HepG2 (cell line): ENCODE data around the gene TPI1. TPM values are rescaled to one million over a fixed set of nuclear protein-coding genes. Genes with fewer than 3 reads are reported as not detected.

Experiments
- AGO2 ChIP-seq: fragments of 200-400 bp; formaldehyde crosslinking; optimal IDR thresholded peaks from 2 replicates; pipeline ENCODE3; 2017; ENCODE audit warnings: mild to moderate bottlenecking, low read depth, low read length, moderate library complexity
- HNRNPLL ChIP-seq: fragments of 200-400 bp; formaldehyde crosslinking; IDR thresholded peaks from 2 replicates; pipeline ENCODE4 v1.6.1; 2017; ENCODE audit warnings: mild to moderate bottlenecking, low read depth, low read length; ENCODE audit not compliant: poor library complexity, severe bottlenecking
- KDM2A ChIP-seq: sonication (generic); formaldehyde crosslinking; IDR thresholded peaks from 2 replicates; pipeline ENCODE4 v1.4.0; 2020; ENCODE audit warnings: low read depth, missing genetic modification reagents, borderline replicate concordance
- PAXIP1 ChIP-seq: sonication (generic); formaldehyde crosslinking; conservative IDR thresholded peaks from 2 replicates; pipeline ENCODE4 v1.4.0; 2020; ENCODE audit warnings: mild to moderate bottlenecking, missing genetic modification reagents, moderate library complexity
- PCBP2 ChIP-seq: fragments of 200-400 bp; formaldehyde crosslinking; optimal IDR thresholded peaks from 2 replicates; pipeline ENCODE3; 2018; ENCODE audit warnings: low read length, low read depth; ENCODE audit not compliant: poor library complexity, severe bottlenecking
- PITX1 ChIP-seq: sonication (generic); formaldehyde crosslinking; IDR thresholded peaks from 2 replicates; pipeline ENCODE4 v1.5.1; 2020; ENCODE audit warnings: mild to moderate bottlenecking, missing genetic modification reagents
- POLR2G ChIP-seq: fragments of 200-400 bp; formaldehyde crosslinking; IDR thresholded peaks from 2 replicates; pipeline ENCODE4 v1.6.1; 2018; ENCODE audit warnings: mild to moderate bottlenecking, low read depth, low read length, moderate library complexity
- RBM22 ChIP-seq: fragments of 200-400 bp; formaldehyde crosslinking; optimal IDR thresholded peaks from 2 replicates; pipeline ENCODE3; 2017; ENCODE audit warnings: mild to moderate bottlenecking, low read length, moderate library complexity
- TMF1 ChIP-seq: sonication (generic); formaldehyde crosslinking; IDR thresholded peaks from 2 replicates; pipeline ENCODE4 v1.8.1; 2022; ENCODE audit warnings: low read depth, missing genetic modification reagents
- ZNF441 ChIP-seq: sonication (generic); formaldehyde crosslinking; IDR thresholded peaks from 2 replicates; pipeline ENCODE4 v1.7.0; 2021; ENCODE audit warnings: missing genetic modification reagents, borderline replicate concordance
- ZNF574 ChIP-seq: sonication (generic); formaldehyde crosslinking; IDR thresholded peaks from 2 replicates; pipeline ENCODE4 v1.4.0; 2020; ENCODE audit warnings: missing genetic modification reagents
- polyA plus RNA-seq, 8 experiments: library from polyadenylated mRNA; depleted of rRNA in 3 of 8; stranded (reverse) in 7 of 8; unstranded in 1 of 8; fragments of >200 nt; fragmentation: Illumina TruSeq in 4 of 8; extraction: Trizol in 4 of 8; gene quantifications; 2 replicates each; pipeline versions ENCODE4 v1.2.1 to v1.2.3, GENCODE V29; 2011 to 2016; ENCODE audit warnings: low read depth in 4 of 8, missing spikeins in 1 of 8, mixed read lengths in 1 of 8; ENCODE audit not compliant: insufficient read depth in 1 of 8
- total RNA-seq, 5 experiments: library from RNA; depleted of rRNA; stranded (reverse); fragments of >200 nt; fragmentation: Illumina TruSeq; extraction: Trizol; gene quantifications; 2 replicates each; pipeline ENCODE4 v1.2.3, GENCODE V29; 2016; ENCODE audit warnings: low read depth in 1 of 5
- TF ChIP-seq, protein P1 (sequence below): IDR thresholded peaks from 2 replicates; pipeline ENCODE4 v1.6.1; 2016; ENCODE audit warnings: missing compliant biosample characterization, missing genetic modification reagents, borderline replicate concordance

The TPI1 gene
- total and polyA plus RNA-seq, 2 of the 13 experiments (the other 11 are each of a cell fraction or from before 2014, with no cell fraction given): 945 to 2,535 TPM

GRCh38 chr12:6821591-6822425 is 45.5 kb upstream of the TPI1 start, which contains the start of gene GPR162 (continued):
- no peak for TF ChIP-seq TMF1
- no peak for TF ChIP-seq ZNF574
- TF ChIP-seq RBM22: peak; percentile 83
- TF ChIP-seq KDM2A: peak; percentile 50
- no peak for TF ChIP-seq PITX1 (CRISPR knock-in tag)
- TF ChIP-seq PAXIP1: no peak
- TF ChIP-seq AGO2: peak; percentile 83
- TF ChIP-seq POLR2G: peak; percentile 35
- TF ChIP-seq, protein P1, sequence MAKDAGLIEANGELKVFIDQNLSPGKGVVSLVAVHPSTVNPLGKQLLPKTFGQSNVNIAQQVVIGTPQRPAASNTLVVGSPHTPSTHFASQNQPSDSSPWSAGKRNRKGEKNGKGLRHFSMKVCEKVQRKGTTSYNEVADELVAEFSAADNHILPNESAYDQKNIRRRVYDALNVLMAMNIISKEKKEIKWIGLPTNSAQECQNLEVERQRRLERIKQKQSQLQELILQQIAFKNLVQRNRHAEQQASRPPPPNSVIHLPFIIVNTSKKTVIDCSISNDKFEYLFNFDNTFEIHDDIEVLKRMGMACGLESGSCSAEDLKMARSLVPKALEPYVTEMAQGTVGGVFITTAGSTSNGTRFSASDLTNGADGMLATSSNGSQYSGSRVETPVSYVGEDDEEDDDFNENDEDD (CRISPR knock-in tag): no peak
- TF ChIP-seq PCBP2: peak; percentile 52
- TF ChIP-seq ZNF441: no peak
- TF ChIP-seq HNRNPLL: peak; percentile 34
